Pulmonary artery endothelial cell (primary cell): Measurements from ENCODE around the gene CYB561D2. TPM values are rescaled to one million over a fixed set of nuclear protein-coding genes. Genes with fewer than 3 reads are reported as not detected.

Source experiments
- DNase-seq: peaks from one replicate; pipeline ENCODE4 v3.0.0-alpha.2; 2011; ENCODE audit warnings: low read depth, low spot score
- total RNA-seq: library from RNA; depleted of rRNA; stranded (reverse); fragments of >200 nt; gene quantifications from 2 replicates; pipeline ENCODE4 v1.2.3, GENCODE V29; 2014

Gene CYB561D2
- total RNA-seq, 1 donor from 2014 or later: 19.1 TPM

DNA sequence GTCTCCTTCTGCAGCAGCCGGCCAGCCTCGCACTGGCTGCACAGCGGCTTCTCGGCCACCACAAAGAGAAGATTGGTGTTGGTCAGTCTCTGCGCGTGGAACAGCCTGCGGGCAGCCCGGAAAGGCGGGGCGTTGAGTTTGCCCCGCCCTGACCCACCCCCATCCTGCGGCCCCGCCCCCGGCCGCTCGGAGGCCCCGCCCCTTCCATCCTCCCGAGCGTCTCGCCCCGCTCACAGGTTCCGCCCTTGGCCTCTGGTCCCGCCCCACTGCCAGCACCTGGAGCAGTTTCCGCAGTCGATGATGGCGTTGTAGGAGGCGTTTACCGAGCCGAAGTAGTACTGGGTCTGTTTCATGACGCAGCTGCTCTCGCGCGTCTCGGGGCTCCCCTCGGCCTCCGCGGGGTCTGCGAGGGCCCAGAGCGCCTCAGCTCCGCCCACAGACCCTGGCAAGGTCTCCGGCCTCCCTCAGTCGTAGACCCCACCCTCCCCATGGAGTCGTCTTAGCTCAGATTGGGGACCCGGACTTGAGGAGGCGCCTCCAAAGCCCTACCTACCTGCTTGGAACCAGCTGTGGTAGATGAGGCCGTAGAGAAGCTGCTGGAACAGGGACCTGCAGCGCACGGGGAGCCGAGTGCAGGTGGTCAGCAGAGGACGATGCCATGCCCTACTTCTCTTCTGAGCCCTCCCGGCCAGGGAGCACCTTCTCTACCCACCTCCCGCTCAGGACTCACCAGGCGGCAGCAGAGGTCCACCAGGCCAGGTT lies 14.6 kb downstream of the CYB561D2 start:
- no peak for DNase-seq

- DNase-seq: no peak
Observed at GRCh38 chr3:50365842-50366220, 15.2 kb downstream of the CYB561D2 start.

- no peak for DNase-seq
Observed at GRCh38 chr3:50369012-50369670, 18.5 kb downstream of the CYB561D2 start.

GRCh38 chr3:50370594-50370993 lies 19.9 kb downstream of the CYB561D2 start:
- DNase-seq: no peak

DNA sequence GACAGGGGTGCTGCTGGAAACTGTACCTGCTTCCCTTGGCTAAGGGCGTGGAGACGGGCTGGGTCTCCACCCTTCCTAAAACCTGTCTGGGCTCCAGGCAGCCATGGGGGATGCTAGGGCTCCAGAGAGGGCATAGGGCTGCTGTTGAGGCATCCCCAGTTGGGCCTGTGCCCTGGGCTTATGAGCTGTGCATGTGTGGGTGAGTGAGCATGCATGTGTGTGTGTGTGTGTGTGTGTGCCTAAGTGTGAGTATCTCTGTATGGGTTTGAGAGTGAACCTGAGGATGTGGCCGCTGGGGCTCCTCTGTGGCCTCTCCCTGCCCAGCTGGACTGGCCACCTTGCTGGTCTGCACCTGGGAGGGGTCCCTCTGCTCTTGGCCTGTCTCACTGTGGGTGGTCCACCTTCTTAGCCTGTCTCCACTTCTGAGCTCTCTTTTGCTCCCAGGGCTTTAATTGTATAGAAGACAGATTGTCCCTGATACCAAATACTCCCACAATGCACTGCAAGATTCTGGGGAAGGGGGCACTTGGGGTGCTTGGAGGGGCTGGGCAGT lies 20.5 kb downstream of the CYB561D2 start:
- no peak for DNase-seq

DNA sequence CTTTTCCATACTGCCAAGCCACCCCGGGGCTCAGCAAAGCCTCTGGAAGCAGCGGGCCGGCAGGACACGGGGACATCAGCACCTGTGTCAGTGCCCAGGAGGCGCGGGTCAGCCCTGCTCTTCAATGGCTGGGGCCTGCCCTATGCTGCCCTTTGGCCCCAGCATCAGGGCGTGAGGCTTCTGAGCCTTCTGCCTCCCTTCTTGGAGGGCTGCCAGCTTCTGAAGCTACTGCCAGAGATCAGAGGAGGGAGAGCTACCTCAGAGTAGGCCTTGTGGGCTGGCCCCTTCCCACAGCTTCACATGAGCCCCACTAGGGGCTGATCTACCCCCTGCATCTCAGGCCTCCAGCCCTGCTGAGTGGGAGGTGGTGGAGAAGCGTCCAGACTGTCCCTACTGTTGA lies 21.7 kb downstream of the CYB561D2 start:
- no peak for DNase-seq

DNA sequence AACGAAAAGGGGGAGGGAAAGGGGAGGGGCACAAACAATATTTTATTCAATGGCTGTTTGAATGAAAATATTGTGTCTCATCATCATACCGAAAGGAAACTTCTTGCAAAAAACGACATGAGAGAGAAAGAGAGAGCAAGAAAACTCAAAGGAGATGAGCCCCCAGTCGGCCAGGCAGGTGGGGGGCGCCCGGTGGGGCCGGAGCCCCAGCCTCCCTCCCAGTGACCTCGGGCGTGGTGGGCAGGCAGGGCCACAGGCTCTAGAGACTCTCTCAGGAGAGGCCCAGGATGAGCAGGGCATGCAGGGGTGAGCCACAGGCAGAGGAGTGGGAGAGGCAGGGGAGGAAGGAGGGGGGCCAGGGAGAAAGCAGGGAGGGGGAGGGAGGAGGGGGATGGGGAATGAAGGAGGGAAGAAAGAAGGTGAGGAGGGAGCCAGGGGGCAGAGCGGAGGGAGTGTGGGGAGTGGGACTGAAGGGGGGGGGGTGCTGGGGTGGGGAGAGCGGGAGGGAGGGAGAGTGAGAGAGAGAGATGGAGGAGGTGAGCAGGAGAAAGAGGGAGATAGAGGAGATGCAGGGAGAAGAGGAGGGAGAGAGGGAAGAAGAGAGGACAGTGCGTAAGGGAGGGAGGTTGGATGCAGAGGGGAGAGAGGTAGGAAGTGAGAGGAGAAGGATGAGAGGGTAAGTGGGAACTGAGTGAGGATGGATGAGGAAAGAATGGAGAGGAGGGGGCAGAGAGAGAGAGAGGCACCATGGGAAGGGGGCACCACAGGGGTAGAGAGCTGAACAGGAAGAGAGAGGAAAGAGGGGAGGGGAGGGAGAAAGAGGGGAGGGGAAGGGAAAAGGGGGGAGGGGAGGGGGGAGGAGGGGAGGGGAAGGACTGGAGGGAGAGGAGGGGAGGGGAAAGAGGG lies 22.7 kb downstream of the CYB561D2 start:
- DNase-seq: no peak

GRCh38 chr3:50374363-50375257 lies 23.9 kb downstream of the CYB561D2 start:
- no peak for DNase-seq

GRCh38 chr3:50375258-50375931 lies 24.7 kb downstream of the CYB561D2 start:
- no peak for DNase-seq

GRCh38 chr3:50378024-50378423 lies 27.4 kb downstream of the CYB561D2 start:
- DNase-seq: no peak

- no peak for DNase-seq
Observed at GRCh38 chr3:50378757-50379156, 28.1 kb downstream of the CYB561D2 start.

DNA sequence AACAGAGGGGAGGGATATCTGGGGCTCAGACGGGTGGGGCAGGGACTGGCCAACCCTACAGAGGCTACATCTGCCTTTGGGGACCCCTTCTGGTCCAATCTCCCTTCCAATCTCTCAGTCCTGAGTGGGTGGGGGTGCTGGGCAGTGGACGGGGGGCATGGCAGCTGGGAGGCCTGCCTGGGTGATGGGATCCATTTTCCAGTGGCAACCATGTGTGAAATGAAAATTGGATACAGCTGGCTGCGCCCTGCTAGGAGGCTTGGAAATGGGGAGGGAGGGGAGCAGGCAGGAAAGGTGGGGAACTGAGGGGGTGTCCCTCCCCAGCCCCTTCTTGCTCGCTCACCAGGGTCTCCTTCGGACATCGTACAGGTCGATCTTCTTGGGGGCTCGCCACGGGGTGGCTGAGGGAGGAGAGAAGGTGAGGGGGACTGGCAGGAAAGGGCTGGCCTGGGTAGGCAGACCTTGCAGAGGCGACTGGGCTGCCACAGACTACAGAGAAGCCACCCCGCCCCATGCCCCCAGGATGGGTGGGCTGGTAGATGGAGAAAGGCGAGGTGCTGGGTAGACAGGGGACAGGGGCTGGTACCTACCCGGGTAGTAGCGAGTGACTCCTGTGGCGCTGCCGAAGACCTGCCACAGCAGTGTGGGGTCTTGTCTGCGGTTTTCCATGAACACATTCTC lies 29.9 kb downstream of the CYB561D2 start:
- DNase-seq: no peak

DNA sequence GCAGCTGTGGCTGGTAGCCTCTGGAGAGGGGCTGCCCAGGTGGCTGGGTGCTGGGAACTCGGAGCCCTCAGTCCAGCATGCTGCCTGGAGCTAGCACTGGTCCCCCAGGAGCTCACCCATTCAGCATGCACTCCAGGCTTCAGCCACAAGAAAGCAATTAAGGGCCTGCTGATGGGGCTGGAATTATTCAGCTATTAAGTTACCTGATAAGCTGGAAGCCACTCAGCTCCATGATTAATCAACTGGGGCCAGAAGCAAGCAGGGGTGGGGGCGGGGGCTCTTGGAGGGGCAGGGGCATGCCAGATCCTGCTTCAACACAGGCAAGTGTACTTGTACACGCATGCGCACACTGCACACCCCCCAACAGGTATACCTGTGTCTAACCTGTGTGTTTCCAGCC lies 30.7 kb downstream of the CYB561D2 start:
- DNase-seq: no peak

DNA sequence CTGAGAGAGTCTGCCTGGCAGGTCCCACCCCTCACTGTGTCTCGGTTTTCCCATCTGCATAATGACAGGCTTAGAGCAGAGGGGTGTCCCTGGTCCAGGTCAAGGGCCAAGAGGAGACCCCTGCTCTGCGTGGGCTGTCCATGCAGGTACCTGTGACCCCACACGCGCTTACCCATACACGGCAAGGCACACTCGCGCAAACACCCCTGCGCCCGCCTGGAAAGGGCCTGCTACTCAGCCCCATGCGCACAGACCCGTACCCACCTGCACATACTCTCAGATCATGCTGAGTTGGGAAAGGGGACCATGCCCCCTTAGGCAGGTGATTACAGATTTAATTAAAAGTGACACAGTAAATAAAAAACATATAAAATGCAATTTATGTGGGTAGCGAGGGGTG lies 32.1 kb downstream of the CYB561D2 start:
- no peak for DNase-seq

GRCh38 chr3:50383750-50384149 lies 33.1 kb downstream of the CYB561D2 start:
- no peak for DNase-seq

DNA sequence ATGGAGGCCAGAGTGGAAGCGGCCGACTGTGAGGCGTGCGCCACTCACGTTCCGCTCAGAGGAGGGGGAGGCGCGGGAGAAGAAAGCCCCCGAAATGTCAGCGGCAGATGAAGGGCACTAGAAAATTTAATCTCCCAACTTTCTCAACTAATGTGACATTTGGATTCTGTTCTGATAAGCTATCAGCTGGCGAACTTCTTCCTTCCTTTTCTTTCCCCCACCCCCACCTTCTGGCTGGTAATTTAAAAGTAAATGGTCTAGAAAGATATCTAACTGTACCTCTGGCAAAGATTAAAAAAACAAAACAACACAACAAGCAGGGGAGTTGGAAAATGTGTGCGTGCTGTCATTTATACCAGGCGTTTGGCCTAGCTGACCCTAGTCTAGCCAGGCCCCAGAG lies 35.1 kb downstream of the CYB561D2 start:
- DNase-seq: no peak

DNA sequence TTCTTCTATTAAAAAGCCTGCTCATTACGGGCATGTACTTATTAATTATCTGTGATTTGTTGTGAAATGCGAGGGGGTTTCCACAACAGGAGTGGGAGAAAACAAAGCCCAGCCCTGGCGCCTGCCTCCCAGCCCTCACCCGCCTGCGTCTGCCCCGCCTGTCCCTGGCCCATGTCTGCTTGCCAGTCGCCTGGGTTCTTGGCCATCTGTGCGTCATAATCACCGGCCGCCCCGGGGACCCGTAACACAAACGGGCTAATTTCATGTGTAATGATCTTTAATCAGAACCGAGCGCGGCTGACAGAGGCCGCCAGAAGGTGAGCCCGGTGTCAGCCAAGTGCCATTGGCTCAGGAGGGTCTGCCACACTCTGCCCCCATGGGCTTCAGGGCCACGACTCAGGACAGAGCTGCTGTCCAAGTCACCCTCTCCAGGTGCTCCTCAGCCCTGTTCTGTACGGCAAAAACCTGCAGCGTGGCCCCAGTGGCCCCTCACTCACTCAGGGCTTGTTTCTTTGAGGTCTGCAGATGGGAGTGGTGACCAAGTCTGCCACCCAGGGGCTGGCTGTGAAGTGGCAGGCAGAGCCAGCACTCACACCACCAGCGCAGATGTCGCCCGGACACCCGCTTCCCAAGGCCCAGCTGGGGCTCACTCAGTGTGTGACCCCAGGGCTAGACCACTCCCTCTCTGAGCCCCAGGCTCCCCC lies 37.5 kb downstream of the CYB561D2 start:
- no peak for DNase-seq

- no peak for DNase-seq
Observed at GRCh38 chr3:50388720-50389413, 38.2 kb downstream of the CYB561D2 start.
